PC-9 (cell line): Measurements from ENCODE around the gene RINL. TPM values are rescaled to one million over a fixed set of nuclear protein-coding genes. Genes with fewer than 3 reads are reported as not detected.

Experiments
- BruUV-seq: library from RNA; stranded (reverse); fragments of 400-500 nt; replicated peaks from 2 replicates; lab custom pipeline; 2021; lab: Mats Ljungman, UMichigan
- CTCF ChIA-PET: fragments of 300-600 bp; sonication (Branson Sonifier 250); formaldehyde crosslinking; loops from one replicate; lab custom pipeline; 2022; ENCODE audit warnings: antibody characterized with exemption; lab: Charles Lee
- POLR2A ChIA-PET: fragments of 300-600 bp; sonication (Branson Sonifier 250); formaldehyde crosslinking; loops from one replicate; lab custom pipeline; 2022; ENCODE audit warnings: antibody characterized with exemption; ENCODE audit not compliant: unreplicated experiment; lab: Charles Lee
- DNase-seq, 2 experiments: peaks; one replicate each; pipeline versions ENCODE4 v3.0.0 to v3.0.0-alpha.2; 2015 to 2022; ENCODE audit warnings: mixed read lengths in 1 of 2
- H2AFZ ChIP-seq: fragments of 200-600 bp; sonication (generic); 2 replicates; pipeline ENCODE4 v1.8.1; 2017; ENCODE audit warnings: antibody characterized with exemption
- H3F3A ChIP-seq: fragments of 200-600 bp; sonication (generic); 2 replicates; pipeline ENCODE4 v1.8.1; 2017; ENCODE audit warnings: antibody characterized with exemption, mild to moderate bottlenecking, low read depth; ENCODE audit not compliant: insufficient read depth
- H3K27ac ChIP-seq: fragments of 200-600 bp; sonication (generic); 2 replicates; pipeline ENCODE4 v1.6.1; 2016; ENCODE audit warnings: mixed run types
- H3K27me3 ChIP-seq: fragments of 200-600 bp; sonication (generic); 2 replicates; pipeline ENCODE4 v1.6.1; 2016; ENCODE audit warnings: low read depth, mixed run types; ENCODE audit not compliant: insufficient read depth
- H3K36me3 ChIP-seq: fragments of 200-600 bp; sonication (generic); 2 replicates; pipeline ENCODE4 v1.6.1; 2016; ENCODE audit warnings: low read depth, mixed run types
- H3K4me1 ChIP-seq: fragments of 200-600 bp; sonication (generic); replicated peaks from 2 replicates; pipeline ENCODE4 v1.6.1; 2016; ENCODE audit warnings: mixed run types; ENCODE audit not compliant: insufficient read depth
- H3K4me2 ChIP-seq: fragments of 200-600 bp; sonication (generic); 2 replicates; pipeline ENCODE4 v1.6.1; 2017; ENCODE audit warnings: mixed run types
- H3K4me3 ChIP-seq: fragments of 200-600 bp; sonication (generic); 2 replicates; pipeline ENCODE4 v1.6.1; 2016; ENCODE audit warnings: mixed run types
- H3K79me2 ChIP-seq: fragments of 200-600 bp; sonication (generic); 2 replicates; pipeline ENCODE4 v1.6.1; 2017; ENCODE audit warnings: low read depth, mixed run types
- H3K9me2 ChIP-seq: fragments of 200-600 bp; sonication (generic); 2 replicates; pipeline ENCODE4 v1.8.1; 2017; ENCODE audit warnings: mild to moderate bottlenecking; ENCODE audit not compliant: insufficient read depth
- H3K9me3 ChIP-seq: fragments of 200-600 bp; sonication (generic); 2 replicates; pipeline ENCODE4 v1.8.1; 2016; ENCODE audit warnings: low read depth; ENCODE audit not compliant: insufficient read depth
- H4K20me1 ChIP-seq: fragments of 200-600 bp; sonication (generic); 2 replicates; pipeline ENCODE4 v1.8.1; 2017; ENCODE audit not compliant: insufficient read depth
- EZH2 ChIP-seq: fragments of 200-600 bp; sonication (generic); IDR thresholded peaks from 2 replicates; pipeline ENCODE4 v1.8.0; 2017; ENCODE audit warnings: antibody characterized with exemption, low read depth
- intact Hi-C: fragments of 100-400 bp; cut with micrococcal nuclease; formaldehyde crosslinking; loops from one replicate; pipeline ENCODE4 v1.10.0; 2022; ENCODE audit not compliant: unreplicated experiment
- total RNA-seq: library from RNA; stranded (reverse); gene quantifications from 2 replicates; pipeline ENCODE4 v1.2.3, GENCODE V29; 2021
- TF ChIP-seq, protein P1 (sequence below): fragments of 200-600 bp; sonication (generic); conservative IDR thresholded peaks from 2 replicates; pipeline ENCODE4 v1.6.1; 2017; ENCODE audit warnings: mixed run types, antibody characterized with exemption, mild to moderate bottlenecking, moderate library complexity

The RINL gene
- total RNA-seq, 1 experiment from 2014 or later: 10.3 TPM

DNA sequence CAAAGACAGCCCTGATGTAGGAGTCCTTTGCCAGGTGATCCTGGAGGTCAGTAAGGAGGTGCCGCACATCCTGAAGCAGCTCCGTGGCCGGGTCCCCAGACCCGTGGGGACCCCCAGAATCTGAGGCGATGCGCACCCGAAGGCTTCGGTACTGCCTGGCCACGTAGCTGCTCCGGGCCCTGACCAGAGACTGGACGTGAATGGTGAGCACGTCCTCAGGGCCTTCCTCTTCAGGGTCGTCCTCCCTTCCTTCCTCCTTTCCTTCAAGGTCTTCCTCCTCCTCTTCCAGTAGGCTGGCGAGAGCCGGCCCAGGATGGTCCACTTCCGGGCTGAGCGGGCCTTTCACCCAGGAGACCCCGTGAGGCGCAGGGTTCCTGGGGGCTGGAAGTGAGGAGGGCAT is 7.5 kb downstream of the RINL start:
- DNase-seq: no peak
- POLR2A ChIA-PET: no interaction called here
- Histone ChIP-seq H3K4me1 (peaks cover 9% of the 10 kb centered on the region), H4K20me1 (no peaks in the 10 kb centered on the region), H3F3A (peaks cover 14% of the 10 kb centered on the region; the same call in 1 of the 2 replicates), H2AFZ (no peak overlapping the region), H3K27me3 (no peaks in the 10 kb centered on the region), H3K4me3 (no peak overlapping the region), H3K9me3 (no peaks in the 10 kb centered on the region), H3K79me2 (no peaks in the 10 kb centered on the region), H3K36me3 (no peaks in the 10 kb centered on the region), H3K4me2 (no peak overlapping the region), H3K27ac (no peak overlapping the region), H3K9me2 (no peaks in the 10 kb centered on the region)
- CTCF ChIA-PET: no interaction called here
- BruUV-seq: no TSS peak
- no peak for TF ChIP-seq EZH2
- TF ChIP-seq, protein P1, sequence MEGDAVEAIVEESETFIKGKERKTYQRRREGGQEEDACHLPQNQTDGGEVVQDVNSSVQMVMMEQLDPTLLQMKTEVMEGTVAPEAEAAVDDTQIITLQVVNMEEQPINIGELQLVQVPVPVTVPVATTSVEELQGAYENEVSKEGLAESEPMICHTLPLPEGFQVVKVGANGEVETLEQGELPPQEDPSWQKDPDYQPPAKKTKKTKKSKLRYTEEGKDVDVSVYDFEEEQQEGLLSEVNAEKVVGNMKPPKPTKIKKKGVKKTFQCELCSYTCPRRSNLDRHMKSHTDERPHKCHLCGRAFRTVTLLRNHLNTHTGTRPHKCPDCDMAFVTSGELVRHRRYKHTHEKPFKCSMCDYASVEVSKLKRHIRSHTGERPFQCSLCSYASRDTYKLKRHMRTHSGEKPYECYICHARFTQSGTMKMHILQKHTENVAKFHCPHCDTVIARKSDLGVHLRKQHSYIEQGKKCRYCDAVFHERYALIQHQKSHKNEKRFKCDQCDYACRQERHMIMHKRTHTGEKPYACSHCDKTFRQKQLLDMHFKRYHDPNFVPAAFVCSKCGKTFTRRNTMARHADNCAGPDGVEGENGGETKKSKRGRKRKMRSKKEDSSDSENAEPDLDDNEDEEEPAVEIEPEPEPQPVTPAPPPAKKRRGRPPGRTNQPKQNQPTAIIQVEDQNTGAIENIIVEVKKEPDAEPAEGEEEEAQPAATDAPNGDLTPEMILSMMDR: no peak
- intact Hi-C loops: no loop called here

DNA sequence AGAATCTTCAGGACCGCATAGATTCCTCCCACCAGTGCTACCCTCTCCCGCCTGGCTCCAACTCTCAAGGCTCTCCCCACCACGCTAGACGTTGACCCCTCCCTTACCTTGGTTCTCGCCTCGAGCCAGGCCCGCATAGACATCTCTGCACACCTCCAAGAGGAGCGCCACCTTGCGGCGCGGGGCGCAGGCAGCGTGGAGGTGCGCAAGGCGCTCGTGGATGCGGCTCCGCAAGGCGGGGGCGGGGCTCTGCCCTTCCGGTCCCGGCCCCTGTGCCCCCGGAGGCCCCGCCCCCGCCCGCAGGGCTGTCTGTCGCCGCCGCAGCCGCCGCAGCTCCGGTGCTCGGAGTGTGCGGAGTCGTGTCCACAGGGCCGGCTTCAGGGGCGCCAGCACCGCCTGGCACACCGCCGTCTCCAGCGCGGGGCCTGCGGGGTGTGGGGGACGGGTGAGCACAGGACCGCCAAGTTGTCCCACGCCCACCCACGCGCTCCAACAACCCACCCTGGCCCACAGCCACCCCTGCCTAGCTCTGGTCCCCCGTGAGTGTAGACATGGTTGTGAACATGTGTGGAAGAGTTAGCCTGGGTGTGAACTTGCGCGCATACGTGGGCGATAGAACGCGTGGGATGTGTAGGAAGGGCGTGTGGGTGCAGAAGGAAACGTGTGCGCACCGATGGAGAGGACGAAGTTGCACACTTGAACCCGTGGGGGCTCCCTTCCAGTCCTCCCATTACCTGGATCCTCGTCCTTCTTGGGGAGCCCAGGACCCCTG is 8.1 kb downstream of the RINL start:
- Histone ChIP-seq H3K79me2 (no peaks in the 10 kb centered on the region), H3K9me3 (no peaks in the 10 kb centered on the region), H3K4me3 (no peak overlapping the region), H4K20me1 (no peaks in the 10 kb centered on the region), H3K36me3 (no peaks in the 10 kb centered on the region), H3K27me3 (no peaks in the 10 kb centered on the region), H3K27ac (no peak overlapping the region), H2AFZ (no peak overlapping the region), H3K4me2 (no peak overlapping the region), H3K4me1 (peaks cover 15% of the 10 kb centered on the region), H3K9me2 (no peaks in the 10 kb centered on the region), H3F3A (peaks cover 20% of the 10 kb centered on the region; the same call in 1 of the 2 replicates)
- no peak for DNase-seq
- intact Hi-C loops: no loop called here
- ChIA-PET POLR2A (interaction anchor here (0.7 kb wide), 1 partner anchor 35 kb away, joined by 3 read pairs; no protein-coding TSS in a partner anchor), CTCF (no interaction called here)
- TF ChIP-seq, protein P1: no peak
- TF ChIP-seq EZH2: no peak
- BruUV-seq: no TSS peak

DNA sequence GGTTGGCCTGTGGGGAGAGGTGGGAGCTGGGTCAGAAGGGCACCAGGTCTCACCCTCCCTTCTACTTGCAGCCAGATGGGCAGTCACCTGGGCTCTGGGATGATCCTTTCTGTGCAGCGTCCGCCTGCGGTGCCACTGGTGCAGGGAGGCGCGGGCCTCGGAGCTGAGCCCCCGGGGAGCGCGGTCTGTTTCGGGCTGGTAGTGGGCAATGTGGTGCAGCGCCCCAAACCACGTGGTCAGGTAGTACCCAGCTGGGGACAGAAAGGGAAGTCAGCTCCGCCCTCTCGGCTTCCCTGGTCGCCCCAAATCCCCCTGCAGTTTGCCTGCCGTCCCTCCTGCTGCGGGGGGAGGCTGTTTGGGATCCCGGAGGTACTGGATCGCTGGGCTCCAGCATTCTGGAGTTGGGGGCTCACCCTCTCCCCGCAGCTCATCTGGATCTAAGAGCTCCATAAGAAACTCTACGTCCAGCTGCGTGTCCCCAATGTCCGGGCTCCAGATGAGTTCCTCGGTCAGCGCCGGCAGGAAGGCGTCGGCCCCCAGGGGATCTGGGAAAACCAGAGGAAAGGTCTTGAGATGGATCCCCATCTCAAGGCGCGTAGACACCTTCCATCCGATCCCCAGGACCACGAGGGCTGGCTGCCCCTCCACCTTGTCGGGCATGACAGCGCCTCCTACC is 8.8 kb downstream of the RINL start:
- POLR2A ChIA-PET: interaction anchor here (0.7 kb wide), 1 partner anchor 34 kb away, joined by 3 read pairs; no protein-coding TSS in a partner anchor
- Histone ChIP-seq H3K36me3 (no peaks in the 10 kb centered on the region), H3K9me2 (no peaks in the 10 kb centered on the region), H3F3A (peaks cover 24% of the 10 kb centered on the region), H3K4me3 (no peak overlapping the region), H2AFZ (no peak overlapping the region), H3K4me2 (no peak overlapping the region), H3K27me3 (no peaks in the 10 kb centered on the region), H3K27ac (no peak overlapping the region), H3K4me1 (peaks cover 20% of the 10 kb centered on the region), H3K79me2 (no peaks in the 10 kb centered on the region), H3K9me3 (no peaks in the 10 kb centered on the region), H4K20me1 (no peaks in the 10 kb centered on the region)
- TF ChIP-seq, protein P1: no peak
- no peak for TF ChIP-seq EZH2
- intact Hi-C loops: no loop called here
- BruUV-seq: no TSS peak
- no peak for DNase-seq
- CTCF ChIA-PET: no interaction called here
